Measurements from ENCODE around the gene DYRK1A.

Gene DYRK1A

GRCh38 chr21:37447288-37447936 lies 80.8 kb downstream of the DYRK1A start:
- no peaks in the 10 kb centered on the region for H3F3A ChIP-seq (ENCODE audit: insufficient read depth)
- no peak overlapping the region for H3K4me2 ChIP-seq (ENCODE audit: low read depth, low read length, poor library complexity, severe bottlenecking)
- no peaks in the 10 kb centered on the region for H3K9me3 ChIP-seq (ENCODE audit: insufficient read depth, low read length)
- peaks cover 54% of the 10 kb centered on the region for H4K20me1 ChIP-seq (ENCODE audit: low read depth, low read length)
- no peaks in the 10 kb centered on the region for H3K9me2 ChIP-seq (replicated peaks; ENCODE audit: insufficient read depth, low read length)
- no peak overlapping the region for H3K27ac ChIP-seq (ENCODE audit: low read depth, low read length)
- H2AFZ ChIP-seq (ENCODE audit: low read depth, low read length, severe bottlenecking), result no peak overlapping the region
- H3K27me3 ChIP-seq (ENCODE audit: low read length), result no peaks in the 10 kb centered on the region
- H3K36me3 ChIP-seq (ENCODE audit: low read length), result peaks cover 4% of the 10 kb centered on the region
- TF ChIP-seq CTCF (IDR thresholded peaks at IDR 0.05; ENCODE audit: insufficient read depth, low read length, poor library complexity, severe bottlenecking) (no peak), EZH2phosphoT487 (conservative IDR thresholded peaks at IDR 0.05; ENCODE audit: low read length) (no peak)
- H3K4me3 ChIP-seq (ENCODE audit: insufficient read depth, low read length, poor library complexity, severe bottlenecking), result no peak overlapping the region
- H3K79me2 ChIP-seq (ENCODE audit: insufficient read depth, low read length), result peaks cover 100% of the 10 kb centered on the region
- no peak overlapping the region for H3K9ac ChIP-seq (ENCODE audit: low read length)

- H3K36me3 ChIP-seq (ENCODE audit: low read length), result peaks cover 4% of the 10 kb centered on the region
- H2AFZ ChIP-seq (ENCODE audit: low read depth, low read length, severe bottlenecking), result no peak overlapping the region
- peaks cover 52% of the 10 kb centered on the region for H4K20me1 ChIP-seq (ENCODE audit: low read depth, low read length)
- H3F3A ChIP-seq (ENCODE audit: insufficient read depth), result no peaks in the 10 kb centered on the region
- no peaks in the 10 kb centered on the region for H3K9me3 ChIP-seq (ENCODE audit: insufficient read depth, low read length)
- no peak overlapping the region for H3K4me2 ChIP-seq (ENCODE audit: low read depth, low read length, poor library complexity, severe bottlenecking)
- no peak overlapping the region for H3K27ac ChIP-seq (ENCODE audit: low read depth, low read length)
- TF ChIP-seq CTCF (IDR thresholded peaks at IDR 0.05; ENCODE audit: insufficient read depth, low read length, poor library complexity, severe bottlenecking) (no peak), EZH2phosphoT487 (conservative IDR thresholded peaks at IDR 0.05; ENCODE audit: low read length) (no peak)
- H3K9me2 ChIP-seq (replicated peaks; ENCODE audit: insufficient read depth, low read length), result no peaks in the 10 kb centered on the region
- no peak overlapping the region for H3K9ac ChIP-seq (ENCODE audit: low read length)
- peaks cover 100% of the 10 kb centered on the region for H3K79me2 ChIP-seq (ENCODE audit: insufficient read depth, low read length)
- H3K27me3 ChIP-seq (ENCODE audit: low read length), result no peaks in the 10 kb centered on the region
- no peak overlapping the region for H3K4me3 ChIP-seq (ENCODE audit: insufficient read depth, low read length, poor library complexity, severe bottlenecking)
Observed at GRCh38 chr21:37449302-37449937, 82.8 kb downstream of the DYRK1A start.

GRCh38 chr21:37450445-37450941 lies 83.9 kb downstream of the DYRK1A start:
- no peak overlapping the region for H3K4me3 ChIP-seq (ENCODE audit: insufficient read depth, low read length, poor library complexity, severe bottlenecking)
- peaks cover 48% of the 10 kb centered on the region for H4K20me1 ChIP-seq (ENCODE audit: low read depth, low read length)
- peaks cover 100% of the 10 kb centered on the region for H3K79me2 ChIP-seq (ENCODE audit: insufficient read depth, low read length)
- peaks cover 4% of the 10 kb centered on the region for H3K36me3 ChIP-seq (ENCODE audit: low read length)
- no peak for TF ChIP-seq CTCF (IDR thresholded peaks at IDR 0.05; ENCODE audit: insufficient read depth, low read length, poor library complexity, severe bottlenecking)
- TF ChIP-seq EZH2phosphoT487 (conservative IDR thresholded peaks at IDR 0.05; ENCODE audit: low read length), result no peak
- H3K9ac ChIP-seq (ENCODE audit: low read length), result no peak overlapping the region
- H3K27ac ChIP-seq (ENCODE audit: low read depth, low read length), result no peak overlapping the region
- H2AFZ ChIP-seq (ENCODE audit: low read depth, low read length, severe bottlenecking), result no peak overlapping the region
- H3K9me3 ChIP-seq (ENCODE audit: insufficient read depth, low read length), result no peaks in the 10 kb centered on the region
- H3K4me2 ChIP-seq (ENCODE audit: low read depth, low read length, poor library complexity, severe bottlenecking), result no peak overlapping the region
- H3K9me2 ChIP-seq (replicated peaks; ENCODE audit: insufficient read depth, low read length), result no peaks in the 10 kb centered on the region
- no peaks in the 10 kb centered on the region for H3K27me3 ChIP-seq (ENCODE audit: low read length)
- H3F3A ChIP-seq (ENCODE audit: insufficient read depth), result no peaks in the 10 kb centered on the region
